NCI-H187 treated with DMSO at 0.1 percent for 48 hours (cell line): Measurements from ENCODE around the gene KRT24.
"Not testable (repeated sequence)": the region's sequence is repeated elsewhere in the genome, so short reads cannot be mapped to it uniquely, and the experiment has no call there.

Source experiments
- DNase-seq: peaks from one replicate; lab custom pipeline; 2025; lab: John Stamatoyannopoulos, UW

KRT24 gene

DNA sequence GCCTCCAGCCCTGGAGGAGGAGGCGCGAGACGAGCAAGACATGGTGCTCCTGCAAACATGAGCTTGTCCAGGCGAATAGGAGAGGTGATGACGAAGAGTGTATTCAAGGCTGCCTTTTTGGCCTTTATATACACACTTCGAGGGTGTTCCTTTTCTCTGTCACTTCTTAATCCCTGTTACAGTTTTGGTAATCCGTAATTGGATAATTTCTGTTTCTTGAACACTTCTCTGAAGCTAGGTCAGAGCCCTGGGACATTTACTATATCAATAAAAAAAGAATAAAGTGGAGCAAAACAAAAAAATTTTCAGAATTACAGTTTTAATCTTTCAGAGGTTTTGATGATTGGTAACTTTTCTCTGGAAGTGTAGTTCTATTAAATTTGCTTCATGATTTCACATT lies at the start of gene KRT24:
Gene KRT24 (minus strand): TSS at position 101 of the 400 bp plus-strand sequence. CDS start 59 bp downstream, at position 42.
- DNase-seq: no peak

DNA sequence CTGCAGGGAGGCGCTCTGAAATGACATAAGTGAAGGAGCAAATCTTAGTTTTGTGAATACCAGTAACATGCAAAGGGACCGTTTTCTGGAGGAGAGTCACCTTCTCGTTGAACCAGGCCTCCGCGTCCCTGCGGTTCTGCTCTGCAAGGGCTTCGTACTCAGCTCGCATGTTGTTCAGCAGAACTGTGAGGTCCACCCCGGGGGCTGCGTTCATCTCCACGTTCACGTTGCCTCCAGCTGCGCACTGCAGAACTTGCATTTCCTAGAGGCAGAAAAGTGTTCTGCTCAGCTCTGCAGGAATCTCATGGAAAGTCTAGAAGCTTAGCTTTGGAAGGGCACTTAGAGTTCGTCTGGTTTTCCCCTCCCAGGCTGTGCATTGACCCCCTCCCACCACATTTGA lies 47.5 kb upstream of the KRT24 start:
- no peak for DNase-seq

DNA sequence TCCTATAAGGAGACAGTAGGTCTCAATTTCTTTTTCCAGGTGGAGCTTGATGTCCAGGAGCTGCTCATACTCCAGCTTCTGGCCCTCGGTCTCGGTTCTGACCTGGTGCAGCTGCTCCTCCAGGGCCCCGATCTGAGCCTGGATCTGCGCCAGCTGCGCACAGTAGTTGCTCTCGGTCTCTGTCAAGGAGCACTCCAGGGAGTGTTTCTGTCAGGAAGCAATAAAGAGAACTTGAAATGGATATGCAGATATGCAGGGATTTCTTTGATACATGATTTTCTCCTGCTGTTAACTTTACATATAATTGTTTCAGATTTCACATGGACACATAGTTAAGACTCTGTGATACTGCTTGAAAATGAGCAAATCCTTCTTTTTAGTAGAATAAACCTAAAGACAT lies 46.8 kb upstream of the KRT24 start:
- no peak for DNase-seq

DNA sequence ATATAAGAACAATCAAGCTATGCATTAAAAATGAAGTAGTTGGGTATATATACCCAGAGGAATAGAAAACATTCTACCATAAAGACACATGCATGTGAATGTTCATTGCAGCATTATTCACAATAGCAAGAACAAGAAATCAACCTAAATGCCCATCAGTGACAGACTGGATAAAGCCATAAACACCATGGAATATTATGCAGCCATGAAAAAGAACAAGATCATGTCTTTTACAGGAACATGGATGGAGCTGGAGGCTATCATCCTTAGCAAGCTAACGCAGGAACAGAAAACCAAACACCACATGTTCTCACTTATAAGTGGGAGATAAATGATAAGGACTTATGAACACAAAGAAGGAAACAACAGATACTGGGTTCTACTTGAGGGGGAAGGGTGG lies 45.1 kb upstream of the KRT24 start:
- not testable (repeated sequence) for DNase-seq

DNA sequence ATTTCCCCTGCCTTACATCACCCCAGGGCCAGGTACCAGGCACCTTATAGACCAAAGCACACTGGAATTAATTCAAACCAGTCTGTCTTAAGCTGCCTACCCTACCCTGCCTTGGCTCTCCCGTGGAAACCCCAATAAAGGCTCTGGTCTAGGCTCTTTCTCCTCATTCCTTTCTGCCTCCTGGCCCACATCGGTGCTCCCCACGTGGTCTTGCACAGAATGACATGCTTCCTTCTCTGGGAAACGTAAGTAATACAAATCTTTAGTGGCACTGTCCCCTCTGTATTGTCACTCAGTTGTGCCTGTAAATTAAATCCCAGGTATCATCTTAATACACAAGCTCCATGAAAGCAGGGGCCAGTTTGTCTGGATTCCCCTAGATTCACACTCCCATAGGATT lies 35.0 kb upstream of the KRT24 start:
- DNase-seq: no peak

DNA sequence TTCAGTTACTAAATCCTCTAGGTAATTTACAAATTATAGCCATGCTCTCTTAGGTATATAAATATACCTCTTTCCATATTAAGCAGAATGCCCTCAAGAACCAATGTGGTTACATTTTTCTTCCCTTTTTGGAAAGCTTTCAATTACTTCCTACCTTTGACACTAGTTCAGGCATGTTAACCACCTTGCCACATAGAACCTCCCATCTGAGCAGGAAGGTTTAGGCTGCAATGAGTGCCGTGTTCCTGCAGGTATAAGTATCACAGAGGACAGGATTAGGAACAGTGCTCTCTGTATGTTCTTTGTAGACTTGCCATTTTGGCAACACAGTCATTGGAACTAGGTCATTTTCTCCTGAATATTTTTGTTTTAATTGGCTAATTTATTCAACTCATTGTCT lies 31.5 kb upstream of the KRT24 start:
- DNase-seq: no peak

DNA sequence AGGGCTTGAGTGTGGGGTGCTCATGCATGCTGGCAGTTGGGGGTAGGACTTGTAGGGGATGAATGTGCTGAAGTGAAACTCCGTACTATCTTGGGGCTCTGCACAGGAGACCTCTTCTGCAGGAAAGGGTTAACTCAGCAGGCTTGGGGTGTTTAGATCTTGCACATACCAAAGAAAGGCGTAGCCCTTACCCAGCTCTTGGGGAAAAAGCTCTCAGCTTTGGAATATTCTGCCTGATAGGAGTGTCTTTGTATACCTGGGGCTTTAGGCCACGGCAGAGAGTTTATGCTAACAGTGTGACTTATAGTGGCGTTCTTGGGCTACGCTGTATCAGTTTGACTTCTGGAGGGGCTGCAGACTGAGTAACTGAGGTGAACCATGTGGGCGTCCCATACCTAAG lies 30.5 kb upstream of the KRT24 start:
- no peak for DNase-seq

DNA sequence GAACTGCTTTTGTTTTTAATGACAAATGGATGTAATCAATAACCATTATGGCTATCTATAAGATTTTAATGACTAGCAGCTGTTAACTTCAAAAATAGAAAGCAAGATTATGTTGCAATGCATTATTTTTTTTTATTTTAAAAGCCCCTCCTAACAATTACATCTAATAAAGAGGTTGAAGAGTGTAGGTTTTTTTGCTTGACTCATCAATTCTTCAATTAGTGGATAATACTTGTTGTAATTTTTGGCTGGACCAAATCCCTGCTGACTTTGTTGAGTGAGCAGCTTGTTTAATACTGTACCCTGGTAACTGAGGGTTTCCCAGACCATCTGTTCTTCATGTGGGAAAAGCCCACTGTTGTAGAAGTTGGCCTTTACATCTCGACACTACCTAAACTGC lies 27.4 kb upstream of the KRT24 start:
- no peak for DNase-seq

DNA sequence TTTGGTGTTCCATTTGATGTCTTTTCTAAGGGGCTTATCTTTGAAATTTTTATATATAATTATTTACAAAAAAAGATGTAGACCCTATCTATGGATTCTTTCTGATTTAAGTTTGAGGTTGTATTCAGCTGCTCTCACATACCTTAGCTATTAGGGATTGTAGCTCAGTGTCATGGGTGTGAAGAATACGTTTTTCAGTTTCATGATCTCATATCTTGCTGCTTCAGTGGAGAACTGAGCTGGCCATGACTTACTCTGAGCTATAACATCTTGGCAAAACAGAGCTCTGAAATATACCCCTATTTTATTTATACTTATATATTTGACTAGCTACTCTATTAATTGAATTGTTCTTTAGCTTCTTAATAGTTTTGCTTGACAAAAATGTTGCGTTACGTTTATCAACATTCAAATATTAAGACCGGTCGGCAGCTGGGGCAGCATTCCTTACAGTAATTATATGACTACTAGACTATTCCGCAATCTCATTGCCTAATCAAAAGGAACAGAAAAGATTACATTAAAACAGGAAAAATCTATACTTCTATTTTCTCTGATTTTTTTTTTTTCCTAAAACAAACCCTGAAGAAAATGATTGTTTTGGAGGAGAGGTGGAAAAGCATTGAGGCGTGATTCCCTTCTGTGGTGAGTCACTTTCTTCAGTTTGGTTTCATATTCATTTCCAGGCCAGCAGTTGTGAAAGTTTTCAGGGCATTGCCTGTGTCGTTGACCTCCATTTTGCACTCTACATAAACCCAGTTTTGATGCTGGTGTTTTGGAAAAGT lies 24.1 kb upstream of the KRT24 start:
- DNase-seq: no peak

DNA sequence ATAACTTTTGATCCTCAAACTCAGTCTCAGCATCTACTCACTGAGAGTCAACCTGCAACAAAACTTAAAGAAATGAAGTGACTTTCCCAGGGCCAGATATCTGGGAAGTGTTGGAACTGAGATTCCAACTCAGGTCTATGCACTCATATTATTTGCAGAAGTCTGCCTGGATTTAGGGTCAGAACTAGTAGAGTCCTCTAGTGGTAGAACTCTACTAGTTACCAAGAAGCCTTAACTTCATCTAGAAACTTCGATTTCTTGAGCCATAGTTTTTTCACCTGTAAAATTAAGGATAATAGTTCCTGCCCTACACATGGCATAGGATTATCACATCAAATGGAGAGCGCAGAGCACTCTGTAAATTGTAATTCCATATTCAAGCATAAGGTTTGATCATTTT lies 23.4 kb upstream of the KRT24 start:
- no peak for DNase-seq

DNA sequence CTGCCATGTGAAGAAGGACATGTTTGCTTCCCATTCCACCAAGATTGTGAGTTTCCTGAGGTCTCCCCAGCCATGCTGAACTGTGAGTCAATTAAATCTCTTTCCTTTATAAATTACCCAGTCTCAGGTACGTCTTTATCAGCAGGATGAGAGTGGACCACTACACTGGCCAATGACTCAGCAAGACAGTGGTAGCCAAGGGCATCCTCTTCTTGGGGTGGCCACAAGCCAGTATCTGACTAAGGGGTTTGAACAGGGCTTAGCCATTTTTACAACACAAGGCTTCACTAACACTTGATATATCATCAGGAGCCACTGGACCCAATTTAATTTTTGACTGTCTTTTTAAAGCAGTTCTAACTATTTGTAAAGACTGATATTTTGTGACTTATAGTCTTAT lies 21.1 kb upstream of the KRT24 start:
- DNase-seq: no peak

DNA sequence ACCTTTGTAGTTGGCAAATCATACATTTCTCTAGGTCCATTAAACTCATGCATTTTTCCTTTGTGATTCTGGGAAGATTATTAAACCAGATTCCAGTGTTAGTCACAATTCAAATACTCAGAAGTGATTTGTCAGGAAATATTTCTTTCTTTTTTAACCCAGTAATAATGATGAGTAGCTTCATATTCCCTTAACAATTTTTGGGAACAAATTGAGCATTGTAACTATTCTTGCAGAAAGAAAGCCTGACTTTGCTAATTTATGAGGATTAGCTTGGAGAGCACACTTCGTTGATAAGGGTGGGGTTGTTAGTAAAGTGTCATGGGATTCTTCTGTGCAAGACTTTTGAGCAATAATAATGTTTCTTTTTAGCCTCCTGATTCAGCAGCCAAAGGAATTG lies 18.7 kb upstream of the KRT24 start:
- no peak for DNase-seq

DNA sequence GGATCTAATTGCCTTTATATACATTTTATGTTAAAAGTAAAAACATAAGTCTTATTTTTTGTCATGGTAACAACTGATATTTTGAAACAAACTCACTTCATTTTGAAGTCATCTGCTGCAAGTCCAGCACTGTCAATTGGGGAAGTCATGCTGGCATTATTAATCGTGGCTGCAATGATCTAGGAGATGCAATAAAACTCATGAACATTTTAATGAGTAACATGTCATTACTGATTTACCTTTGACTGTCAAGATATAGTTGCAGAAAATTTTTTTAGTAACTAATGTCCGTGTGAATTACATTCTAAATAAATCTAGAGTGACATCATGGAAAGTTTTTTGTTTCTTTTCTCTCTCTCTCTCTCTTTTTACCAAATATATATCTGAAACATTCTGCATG lies 17.3 kb upstream of the KRT24 start:
- DNase-seq: no peak

DNA sequence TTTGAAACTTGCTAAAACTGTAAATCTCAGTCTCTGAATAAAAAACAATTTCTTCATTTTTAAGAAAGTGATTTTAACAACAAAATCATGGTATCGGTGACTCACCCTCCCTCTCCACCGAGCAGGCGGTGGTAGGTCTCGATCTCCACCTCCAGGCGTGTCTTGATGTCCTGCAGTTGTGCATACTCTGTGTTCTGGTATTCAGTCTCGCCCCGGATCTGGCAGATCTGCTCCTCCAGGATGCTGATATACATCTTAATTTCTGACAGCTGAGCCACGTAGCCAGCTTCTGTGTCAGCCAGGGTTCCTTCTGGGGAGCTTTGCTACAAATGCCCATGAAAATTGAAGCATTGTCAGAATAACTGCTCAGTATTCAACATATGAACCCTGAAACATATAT lies 15.4 kb upstream of the KRT24 start:
- no peak for DNase-seq

DNA sequence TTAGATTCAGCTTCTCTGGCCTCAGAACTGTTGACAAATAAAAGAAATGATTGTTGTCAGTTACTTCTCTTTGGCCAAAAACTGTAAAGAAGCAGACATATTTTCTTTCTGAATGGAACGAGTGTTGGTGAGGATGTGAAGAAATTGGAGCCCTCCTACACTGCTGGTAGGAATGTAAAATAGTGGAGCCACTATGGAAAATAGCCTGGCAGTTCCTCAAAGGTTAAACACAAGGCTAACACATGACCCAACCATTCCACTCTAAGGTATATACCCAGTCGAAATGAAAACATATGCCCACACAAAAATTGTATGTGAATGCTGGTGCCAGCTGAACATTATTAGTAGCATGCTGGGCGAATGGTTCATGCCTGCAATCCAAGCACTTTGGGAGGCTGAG lies 14.2 kb upstream of the KRT24 start:
- DNase-seq: no peak

DNA sequence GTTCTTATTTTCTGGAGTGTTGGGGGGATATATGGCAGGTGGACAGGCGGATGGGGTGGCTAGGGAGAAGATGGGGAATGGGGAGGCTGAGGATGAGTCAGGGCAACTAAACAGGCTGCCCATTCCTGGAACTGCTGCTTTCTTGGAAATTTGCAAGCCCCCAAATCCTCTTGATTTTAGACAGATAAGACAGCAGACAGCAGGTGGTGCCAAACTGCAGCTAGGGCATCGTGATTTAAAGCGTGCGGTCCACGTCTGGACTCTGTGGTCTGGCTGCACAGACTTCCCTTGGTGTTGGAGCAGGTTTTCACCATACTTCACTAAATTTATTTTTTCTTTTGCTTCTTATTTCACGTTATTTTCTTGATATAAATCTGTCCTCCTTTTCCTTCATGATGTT lies 10.9 kb upstream of the KRT24 start:
- no peak for DNase-seq

DNA sequence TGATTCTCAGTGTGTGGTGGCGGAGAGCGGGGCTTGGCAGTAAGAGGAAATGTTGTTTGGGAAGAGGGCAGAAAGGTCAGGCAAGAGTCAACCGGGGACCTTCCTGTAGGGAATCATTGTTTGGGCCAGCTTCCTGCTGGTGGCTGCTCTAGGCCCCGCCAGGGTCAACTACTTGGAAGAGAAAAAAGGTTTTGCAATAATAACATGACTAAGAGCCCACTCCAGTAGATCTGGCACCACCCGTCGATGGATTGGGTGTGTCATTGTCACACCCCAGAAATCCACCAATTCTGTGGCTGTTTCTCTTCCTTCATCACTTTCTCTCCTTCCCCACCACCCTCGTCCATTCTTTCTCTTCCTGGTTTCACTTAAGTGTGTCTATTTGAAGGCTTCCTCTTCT lies 4.2 kb upstream of the KRT24 start:
- DNase-seq: no peak

DNA sequence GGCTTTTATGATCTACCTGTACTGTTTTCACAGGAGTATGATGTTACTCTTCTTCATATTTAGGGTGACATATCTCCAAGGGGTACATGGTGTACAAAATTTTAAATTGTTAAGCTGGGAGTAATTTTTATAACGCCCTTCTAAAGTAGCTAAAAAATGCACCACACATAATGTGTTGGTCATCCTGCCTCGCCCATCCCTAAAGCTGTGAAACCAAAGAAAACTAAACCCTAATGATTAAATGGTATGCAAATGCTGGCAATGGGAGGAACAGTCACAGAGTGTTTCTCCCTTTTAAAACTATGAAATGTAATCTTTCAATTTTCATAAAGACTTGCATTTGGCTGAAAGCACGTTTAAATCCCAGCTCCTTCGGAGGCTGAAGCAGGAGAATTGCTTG lies 2.0 kb upstream of the KRT24 start:
- no peak for DNase-seq

DNA sequence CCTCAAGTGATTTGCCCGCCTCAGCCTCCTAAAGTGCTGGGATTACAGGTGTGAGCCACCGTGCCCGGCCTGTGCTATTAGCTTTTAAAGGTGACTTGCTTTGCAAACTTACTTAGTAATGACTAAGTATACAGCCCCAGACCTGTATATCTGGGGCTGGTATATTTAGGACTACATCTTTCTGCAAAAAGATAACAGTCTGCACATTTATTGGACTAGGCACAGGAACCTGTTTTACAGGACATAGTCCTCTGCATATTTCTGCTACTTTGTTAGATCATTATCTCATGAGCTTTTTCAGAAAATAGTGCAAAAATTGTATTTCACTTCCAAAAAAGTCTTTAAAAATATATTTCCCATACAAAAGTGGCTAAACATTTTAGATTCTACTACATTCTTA lies 1.3 kb downstream of the KRT24 start:
- DNase-seq: no peak

DNA sequence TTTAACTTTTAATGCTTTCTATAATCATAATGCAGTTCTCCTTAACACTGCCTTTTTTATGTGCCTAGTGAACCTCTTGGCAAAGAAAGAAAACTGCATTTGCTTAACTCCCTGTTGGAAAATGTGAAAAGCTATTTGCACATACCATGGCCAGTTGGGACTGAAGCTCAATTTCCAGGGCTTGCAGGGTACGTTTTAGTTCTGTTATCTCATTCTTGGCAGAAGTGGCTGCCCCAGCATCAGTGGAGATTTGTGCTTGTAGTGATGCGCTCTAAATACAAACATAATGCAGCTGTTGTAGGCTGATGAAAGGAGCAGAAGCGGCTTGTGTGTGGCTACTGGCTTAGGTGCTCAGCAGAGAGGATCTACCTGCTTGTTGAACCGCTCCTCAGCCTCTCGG lies 3.7 kb downstream of the KRT24 start:
- DNase-seq: no peak

DNA sequence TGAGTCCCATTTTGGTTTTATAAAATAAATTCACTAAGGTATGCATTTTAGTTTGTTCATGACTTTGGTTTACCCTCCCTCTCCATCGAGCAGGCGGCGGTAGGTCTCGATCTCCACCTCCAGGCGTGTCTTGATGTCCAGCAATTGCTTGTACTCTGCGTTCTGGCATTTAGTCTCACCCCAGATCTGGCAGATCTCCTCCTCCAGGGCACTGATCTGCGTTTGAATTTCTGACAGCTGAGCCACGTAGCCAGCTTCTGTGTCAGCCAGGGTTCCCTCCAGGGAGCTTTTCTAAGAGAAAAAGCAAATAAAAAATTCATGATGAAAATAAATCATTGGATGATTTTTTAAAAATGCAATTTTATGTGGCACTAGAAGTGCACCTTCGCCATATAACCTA lies 4.2 kb downstream of the KRT24 start:
- DNase-seq: no peak

DNA sequence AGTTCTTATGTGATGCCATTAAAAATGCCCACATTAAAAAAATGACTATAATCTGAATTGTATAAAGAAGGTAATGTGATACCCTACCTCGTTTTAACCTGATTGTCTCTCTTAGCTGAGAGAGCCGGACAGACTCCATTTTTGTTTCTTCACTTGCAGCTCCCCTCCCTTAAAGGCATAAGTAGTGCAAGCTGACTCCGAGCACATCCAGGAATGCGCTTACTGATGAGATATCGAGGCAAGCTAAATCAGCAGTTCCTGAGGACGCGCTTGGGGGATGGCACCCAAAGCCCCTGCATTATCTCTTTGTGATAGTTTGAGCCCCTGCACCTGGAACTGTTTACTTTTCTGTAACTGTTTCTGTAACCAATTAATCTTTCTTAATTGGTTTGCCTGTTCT lies 6.3 kb downstream of the KRT24 start:
- no peak for DNase-seq

DNA sequence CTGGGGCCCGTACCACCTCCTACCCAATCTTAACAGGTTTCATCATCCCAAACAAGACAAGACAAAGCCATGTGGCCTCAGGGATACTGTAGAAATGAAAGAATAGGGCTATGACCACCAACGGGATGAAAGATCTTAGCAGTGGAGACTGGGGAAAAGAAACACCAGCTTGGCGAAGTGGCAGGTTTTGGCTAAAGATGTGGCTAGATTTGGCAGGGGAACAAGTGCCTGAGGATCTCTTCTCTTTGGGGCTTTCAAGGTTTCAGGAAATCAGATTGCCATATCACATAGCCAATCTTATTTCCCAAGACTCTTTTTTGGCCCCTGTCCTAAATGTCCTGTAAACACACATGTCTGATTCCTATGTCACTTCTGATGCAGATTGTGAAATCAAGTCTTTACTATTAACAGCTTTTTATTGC lies 6.9 kb downstream of the KRT24 start:
- no peak for DNase-seq

DNA sequence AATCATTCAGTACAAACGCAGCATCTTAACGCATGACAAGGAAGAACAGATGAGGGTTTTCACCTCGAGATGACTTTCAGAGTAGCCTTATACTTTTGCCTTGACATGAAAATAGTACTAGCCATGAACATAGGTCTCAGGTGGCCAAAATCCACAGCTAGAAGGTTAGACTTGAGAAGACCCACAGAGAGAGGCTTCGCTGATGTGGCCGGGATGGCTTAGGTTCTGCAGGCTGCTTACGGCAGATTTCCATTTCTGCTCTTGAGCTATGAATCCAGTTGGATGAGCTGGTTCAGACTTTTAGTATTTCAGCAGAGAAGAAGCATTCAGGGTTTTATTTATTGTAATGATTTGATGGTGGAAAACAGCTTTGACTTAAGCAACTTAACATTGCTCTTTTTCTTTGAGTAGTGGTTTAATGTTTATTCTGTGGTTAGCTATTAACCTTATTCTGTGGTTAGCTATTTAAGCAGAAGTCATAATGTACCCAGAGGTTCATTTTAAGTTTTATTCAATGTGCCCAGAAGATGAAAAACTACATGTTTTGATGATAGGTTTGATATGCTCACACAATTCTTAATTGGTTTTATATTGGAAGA lies 7.6 kb downstream of the KRT24 start:
- no peak for DNase-seq
